DMS79 treated with DMSO at 0.1 percent for 48 hours (cell line): ENCODE data around the gene PSMC3IP.

Source experiments
- DNase-seq: peaks from one replicate; lab custom pipeline; 2025; lab: John Stamatoyannopoulos, UW

Gene PSMC3IP

DNA sequence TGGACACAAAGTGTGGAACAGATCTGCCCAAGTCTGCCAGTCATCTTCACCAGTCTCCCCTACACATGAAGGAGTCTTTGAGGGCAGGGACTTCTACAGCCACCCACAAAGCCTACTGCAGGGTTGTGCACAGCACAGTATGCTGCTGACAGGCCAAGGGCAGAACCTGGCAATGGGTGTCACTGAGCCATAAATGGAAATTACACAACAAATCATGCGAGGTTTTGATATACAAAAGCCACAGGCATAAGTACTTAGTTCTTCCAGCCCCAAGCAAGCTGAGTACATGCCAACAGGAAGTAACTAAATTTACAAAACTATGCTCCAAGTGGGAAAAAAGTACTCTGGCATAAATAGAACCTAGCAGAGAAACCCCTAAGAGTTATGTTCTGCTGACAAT lies 7.8 kb upstream of the PSMC3IP start:
- DNase-seq = no peak

- no peak for DNase-seq
Observed at GRCh38 chr17:42584880-42585279, 7.4 kb upstream of the PSMC3IP start.

- DNase-seq = no peak
Observed at GRCh38 chr17:42581744-42582270, 4.3 kb upstream of the PSMC3IP start.

DNA sequence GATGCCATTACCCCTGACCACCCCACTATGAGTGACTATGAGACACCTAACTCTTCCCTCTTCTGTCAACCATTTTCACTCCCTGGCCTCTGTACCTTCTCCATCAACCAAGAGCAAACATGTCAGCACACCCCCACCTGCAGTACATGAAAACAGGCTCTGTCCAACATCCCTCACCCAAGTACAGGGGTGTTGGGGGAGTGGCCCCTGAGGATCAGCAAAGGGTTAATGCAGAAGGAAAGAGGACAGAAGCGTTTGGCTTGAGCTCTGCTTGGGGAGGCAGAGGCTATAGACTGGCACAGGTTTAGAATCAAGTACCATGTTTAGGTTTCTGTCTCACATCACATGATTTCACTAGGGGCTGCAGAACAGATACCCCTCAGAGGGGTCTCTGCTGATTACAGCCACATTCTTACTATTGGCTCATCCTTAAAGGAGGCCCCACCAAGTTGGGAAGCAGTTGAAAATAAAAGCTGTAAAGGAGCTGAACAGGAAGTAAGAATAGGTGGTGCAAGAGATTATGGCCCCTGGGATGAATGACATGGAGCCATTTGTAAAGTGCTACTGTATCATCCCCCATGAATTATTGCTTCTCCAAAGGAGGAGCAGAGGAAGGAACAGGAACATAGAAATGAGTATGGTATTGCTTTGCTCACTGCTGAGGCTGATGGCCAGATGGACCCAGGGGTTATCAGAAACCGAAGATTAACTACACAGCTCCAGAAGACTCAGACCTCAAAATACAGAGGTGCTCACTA lies 2.4 kb upstream of the PSMC3IP start:
- DNase-seq = no peak

GRCh38 chr17:42578282-42578869 lies 847 bp upstream of the PSMC3IP start:
- peak; percentile 85 for DNase-seq

DNA sequence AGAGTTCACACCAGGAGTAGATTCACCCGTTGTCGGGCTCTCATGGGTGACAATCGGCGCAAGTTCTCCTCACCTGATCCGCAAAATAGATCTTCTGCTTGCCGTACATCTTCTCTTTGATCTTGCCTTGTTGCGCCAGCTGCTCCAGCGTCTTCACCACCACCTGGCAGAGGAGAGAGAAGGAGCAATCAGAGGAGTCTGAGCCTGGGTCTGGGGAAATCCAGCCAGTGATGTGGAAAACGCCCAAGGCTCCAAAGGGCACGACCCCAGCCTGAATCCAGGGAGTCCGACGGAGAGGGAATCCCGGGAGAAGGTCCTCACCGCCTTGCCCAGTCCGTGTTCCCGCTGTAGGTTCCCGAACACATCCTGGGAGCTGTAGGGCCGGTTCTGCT lies 393 bp downstream of the PSMC3IP start:
- peak; percentile 15 for DNase-seq

DNA sequence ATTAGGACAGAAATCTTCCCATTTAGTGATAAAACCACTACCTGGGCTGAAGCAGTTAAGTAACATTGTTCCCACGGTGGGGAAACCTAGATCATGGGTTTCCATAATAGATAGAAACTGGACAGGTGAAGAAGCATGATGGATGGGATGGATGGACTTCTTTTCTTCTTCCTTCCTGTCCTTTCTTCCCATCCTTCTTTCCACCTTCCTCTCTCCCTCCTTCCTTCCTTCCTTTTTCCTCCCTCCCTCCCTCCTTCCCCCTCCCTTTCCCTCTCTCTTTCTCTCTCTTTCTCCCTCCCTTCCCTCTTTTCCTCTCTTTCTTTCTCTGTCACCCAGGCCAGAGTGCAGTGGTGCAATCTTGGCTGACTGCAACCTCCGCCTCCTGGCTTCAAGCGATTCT lies 3.1 kb downstream of the PSMC3IP start:
- DNase-seq = no peak

DNA sequence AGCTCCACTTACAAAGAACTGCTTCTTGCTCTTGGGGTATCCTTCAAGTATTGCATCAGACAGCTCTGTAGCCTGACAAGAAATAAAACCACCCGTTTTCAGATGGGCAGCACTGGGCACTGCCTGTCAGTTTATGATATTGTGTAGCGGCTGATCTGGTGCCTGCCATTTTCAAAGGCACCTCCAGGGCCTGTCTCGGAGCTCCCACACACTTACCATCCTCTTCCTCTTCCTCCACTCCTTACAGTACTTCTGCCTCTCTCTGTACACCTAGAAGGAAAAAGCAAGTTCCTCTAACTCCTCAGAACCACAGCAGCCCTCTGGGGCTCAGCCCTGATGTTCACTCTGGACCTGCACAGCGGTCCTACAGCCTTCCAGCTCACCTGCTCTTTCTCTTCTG lies 4.4 kb downstream of the PSMC3IP start:
- DNase-seq = no peak

- DNase-seq = no peak
Observed at GRCh38 chr17:42571435-42572225, 5.9 kb downstream of the PSMC3IP start.

DNA sequence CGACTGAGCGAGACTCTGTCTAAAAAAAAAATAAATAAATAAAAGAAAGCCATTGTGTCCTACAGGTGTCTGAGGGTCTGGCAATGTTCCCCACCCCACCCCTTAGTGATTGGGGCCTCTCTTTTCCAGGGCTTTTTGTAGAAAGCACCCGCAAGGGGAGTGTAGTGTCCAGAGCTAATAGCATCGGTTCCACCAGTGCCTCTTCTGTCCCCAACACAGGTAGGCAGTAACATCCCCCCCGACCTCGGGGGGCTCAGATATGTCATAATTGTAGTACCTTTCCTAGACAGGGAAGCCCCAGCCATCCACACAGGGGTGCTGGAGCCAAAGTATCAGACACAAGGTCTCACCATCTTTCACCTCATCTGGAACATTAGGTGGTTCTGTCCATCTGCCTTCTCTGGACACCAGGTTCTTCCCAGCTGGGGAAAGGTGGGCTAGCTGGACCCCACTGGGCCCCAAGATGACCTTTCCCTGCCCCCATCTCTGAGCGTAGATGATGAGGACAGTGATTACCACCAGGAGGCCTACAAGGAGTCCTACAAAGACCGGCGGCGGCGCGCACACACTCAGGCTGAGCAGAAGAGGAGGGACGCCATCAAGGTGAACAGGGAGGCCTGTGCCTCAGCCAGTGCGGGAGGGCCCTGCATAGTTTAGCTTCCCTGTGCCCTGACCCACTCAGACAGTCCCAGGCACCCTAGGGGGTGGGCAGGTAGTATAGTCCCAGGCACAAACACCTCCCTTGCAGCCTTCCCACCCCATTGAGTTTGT lies 9.0 kb downstream of the PSMC3IP start:
- DNase-seq = no peak

GRCh38 chr17:42566883-42567573 lies 10.5 kb downstream of the PSMC3IP start, which contains the start of gene MLX:
TSS of gene MLX (plus strand) at chr17:42567100. CDS start at chr17:42567125, 25 bp downstream.
- peak; percentile 94 for DNase-seq

GRCh38 chr17:42566215-42566882 lies 11.2 kb downstream of the PSMC3IP start:
- DNase-seq = no peak

- no peak for DNase-seq
Observed at GRCh38 chr17:42565523-42566214, 11.9 kb downstream of the PSMC3IP start.

GRCh38 chr17:42564815-42565522 lies 12.6 kb downstream of the PSMC3IP start:
- no peak for DNase-seq

- no peak for DNase-seq
Observed at GRCh38 chr17:42563950-42564349, 13.6 kb downstream of the PSMC3IP start.

DNA sequence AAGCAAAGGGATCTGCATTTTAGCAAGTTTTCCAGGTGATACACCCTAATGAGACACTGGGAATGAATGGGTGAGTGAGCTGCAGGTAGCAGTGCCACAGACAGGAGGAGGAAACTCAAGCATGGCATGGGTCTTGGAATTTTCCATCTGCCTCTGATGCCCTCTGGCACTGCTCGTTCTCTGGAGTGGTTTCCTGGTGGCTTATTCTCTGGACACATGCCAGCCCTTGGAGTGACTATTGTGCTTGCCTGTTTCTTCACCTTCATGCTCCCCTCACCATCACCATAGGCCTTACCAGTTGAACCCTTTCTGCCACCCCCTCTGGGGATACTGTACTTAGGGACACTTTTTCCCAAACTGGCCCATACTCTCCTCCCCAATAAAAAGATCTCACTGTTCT lies 14.0 kb downstream of the PSMC3IP start:
- peak; percentile 67 for DNase-seq

GRCh38 chr17:42563143-42563509 lies 14.4 kb downstream of the PSMC3IP start:
- DNase-seq = no peak

GRCh38 chr17:42562388-42563142 lies 15.0 kb downstream of the PSMC3IP start:
- no peak for DNase-seq

- peak; percentile 89 for DNase-seq
Observed at GRCh38 chr17:42561897-42562387, 15.6 kb downstream of the PSMC3IP start, which contains the start of gene COASY. TSS of gene COASY (plus strand) at chr17:42562148. CDS start at chr17:42562623, 475 bp downstream.
